ENCODE results near the gene DHRS13.

The DHRS13 gene

DNA sequence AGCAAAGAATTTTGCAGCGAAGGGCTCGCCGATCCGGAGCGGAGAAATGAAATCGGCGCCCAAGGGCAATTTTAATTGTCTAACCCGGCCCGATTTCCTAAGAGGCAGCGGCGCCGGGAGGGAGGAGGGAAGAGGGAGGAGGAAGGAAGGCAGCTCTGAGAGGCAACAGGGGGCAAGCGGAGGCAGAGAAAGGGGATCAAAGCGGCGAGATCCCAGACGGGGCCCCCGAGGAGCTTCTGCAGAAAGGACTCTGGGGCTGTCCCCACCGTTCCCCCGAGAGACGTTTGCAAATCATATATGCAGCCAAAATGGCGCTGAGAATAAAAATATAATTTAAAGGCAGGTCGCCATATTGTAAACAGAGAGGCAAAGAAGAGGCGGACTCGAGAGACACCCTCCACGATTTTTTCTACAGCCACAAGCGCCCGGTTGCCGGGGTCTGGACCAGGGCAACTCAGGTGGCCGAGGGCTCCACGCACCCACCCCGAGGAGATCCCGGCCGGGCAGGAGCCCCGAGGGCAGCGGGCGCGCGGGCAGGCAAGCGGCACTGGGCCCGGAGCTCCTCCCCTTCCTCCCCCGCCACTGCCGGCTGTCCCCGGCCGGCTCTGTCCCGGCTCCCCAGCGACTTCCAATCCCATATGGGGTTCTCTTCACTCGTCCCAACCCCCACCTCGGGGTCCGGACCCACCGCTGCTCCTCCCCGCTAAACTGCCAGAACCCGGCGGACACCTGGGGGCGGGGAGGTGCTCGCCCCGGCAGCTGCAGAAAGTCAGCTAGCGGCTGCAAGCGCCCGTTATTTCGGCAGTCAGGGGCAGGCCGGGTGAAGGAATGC is 46.5 kb upstream of the DHRS13 start:
- DNase-seq (ENCODE audit: low read depth) = peak; percentile 51
- TF ChIP-seq, protein P1, sequence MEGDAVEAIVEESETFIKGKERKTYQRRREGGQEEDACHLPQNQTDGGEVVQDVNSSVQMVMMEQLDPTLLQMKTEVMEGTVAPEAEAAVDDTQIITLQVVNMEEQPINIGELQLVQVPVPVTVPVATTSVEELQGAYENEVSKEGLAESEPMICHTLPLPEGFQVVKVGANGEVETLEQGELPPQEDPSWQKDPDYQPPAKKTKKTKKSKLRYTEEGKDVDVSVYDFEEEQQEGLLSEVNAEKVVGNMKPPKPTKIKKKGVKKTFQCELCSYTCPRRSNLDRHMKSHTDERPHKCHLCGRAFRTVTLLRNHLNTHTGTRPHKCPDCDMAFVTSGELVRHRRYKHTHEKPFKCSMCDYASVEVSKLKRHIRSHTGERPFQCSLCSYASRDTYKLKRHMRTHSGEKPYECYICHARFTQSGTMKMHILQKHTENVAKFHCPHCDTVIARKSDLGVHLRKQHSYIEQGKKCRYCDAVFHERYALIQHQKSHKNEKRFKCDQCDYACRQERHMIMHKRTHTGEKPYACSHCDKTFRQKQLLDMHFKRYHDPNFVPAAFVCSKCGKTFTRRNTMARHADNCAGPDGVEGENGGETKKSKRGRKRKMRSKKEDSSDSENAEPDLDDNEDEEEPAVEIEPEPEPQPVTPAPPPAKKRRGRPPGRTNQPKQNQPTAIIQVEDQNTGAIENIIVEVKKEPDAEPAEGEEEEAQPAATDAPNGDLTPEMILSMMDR (conservative IDR thresholded peaks at IDR 0.05; ENCODE audit: low read depth, low read length) = no peak
- peak overlapping the region; percentile 88 for H3K4me3 ChIP-seq (ENCODE audit: low read depth, low read length)

DNA sequence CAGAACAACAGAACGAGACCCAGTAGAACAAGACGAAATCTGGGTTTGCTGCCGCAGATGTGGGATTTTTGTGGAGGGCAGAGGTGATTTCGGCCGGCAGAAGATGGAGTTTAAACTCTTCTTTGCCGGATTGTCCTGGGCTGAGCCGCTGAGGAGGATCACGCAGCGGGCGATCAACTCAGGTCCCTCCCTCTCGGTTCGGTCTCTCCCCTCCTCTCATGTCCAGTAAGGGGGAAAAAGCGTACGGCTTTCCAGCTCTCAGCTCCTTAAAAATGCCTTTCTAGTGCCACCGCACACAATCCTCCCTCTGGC is 46.0 kb upstream of the DHRS13 start:
- H3K4me3 ChIP-seq (ENCODE audit: low read depth, low read length) = peak overlapping the region; percentile 88
- TF ChIP-seq, protein P1 (conservative IDR thresholded peaks at IDR 0.05; ENCODE audit: low read depth, low read length) = no peak
- peak; percentile 60 for DNase-seq (ENCODE audit: low read depth)

DNA sequence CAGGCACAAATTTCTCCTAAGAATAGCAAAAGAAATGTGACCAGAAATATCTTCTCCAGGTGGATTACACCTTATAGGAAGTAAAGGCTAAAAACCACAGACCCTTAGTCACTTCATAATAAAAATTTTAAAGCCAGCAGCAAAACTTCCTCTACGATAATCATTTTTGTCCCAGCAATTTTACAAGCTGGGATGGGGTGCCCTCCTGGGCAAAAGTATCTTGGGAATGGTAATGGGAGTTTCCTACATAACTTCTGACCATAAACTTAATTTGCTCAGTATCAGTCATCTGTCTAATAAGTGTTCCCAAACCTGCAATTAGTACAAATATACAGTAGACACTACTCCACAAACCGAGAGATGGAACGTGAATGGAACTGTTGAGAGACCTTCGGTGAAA is 45.5 kb upstream of the DHRS13 start:
- TF ChIP-seq, protein P1 (conservative IDR thresholded peaks at IDR 0.05; ENCODE audit: low read depth, low read length) = no peak
- peak overlapping the region; percentile 88 for H3K4me3 ChIP-seq (ENCODE audit: low read depth, low read length)
- DNase-seq (ENCODE audit: low read depth) = no peak

DNA sequence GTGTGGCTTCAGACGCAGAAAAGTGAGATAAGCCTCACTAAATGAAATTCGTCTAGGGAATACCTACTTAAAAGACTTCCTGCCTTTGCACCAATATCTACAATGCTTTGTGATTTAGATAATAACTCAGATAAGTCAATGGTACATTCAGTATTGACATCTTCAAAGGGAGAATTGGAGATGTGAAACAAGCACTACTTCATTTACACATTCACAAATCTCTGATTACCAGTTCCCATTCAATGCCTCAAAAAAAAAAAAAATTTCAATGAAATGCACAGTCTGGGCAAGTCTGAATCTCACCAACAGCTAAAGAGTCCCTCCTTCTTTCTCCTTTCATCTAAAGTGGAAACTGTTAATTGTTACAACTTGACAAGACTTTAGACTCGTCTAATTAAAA is 44.8 kb upstream of the DHRS13 start:
- DNase-seq (ENCODE audit: low read depth) = no peak
- TF ChIP-seq, protein P1 (conservative IDR thresholded peaks at IDR 0.05; ENCODE audit: low read depth, low read length) = no peak
- H3K4me3 ChIP-seq (ENCODE audit: low read depth, low read length) = peak overlapping the region; percentile 2

DNA sequence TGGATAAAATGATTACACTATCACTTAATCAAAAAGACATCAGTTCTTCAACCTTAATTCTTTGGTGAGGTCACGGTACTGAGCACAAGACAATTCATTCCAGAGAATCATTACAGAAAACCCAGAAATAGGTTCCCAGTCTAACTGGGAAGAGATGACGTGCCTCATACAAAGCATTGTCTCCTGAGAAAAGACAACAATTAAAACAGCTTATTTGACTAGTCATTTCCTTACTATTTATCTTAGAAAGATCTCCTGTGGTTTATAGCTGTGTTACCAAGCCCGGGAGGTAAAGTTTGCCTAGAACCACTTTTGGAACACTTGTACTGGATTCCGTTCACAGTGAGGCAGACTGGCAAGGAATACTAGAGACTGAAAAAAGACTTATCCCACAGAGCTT is 43.4 kb upstream of the DHRS13 start:
- TF ChIP-seq, protein P1 (conservative IDR thresholded peaks at IDR 0.05; ENCODE audit: low read depth, low read length) = no peak
- no peak overlapping the region for H3K4me3 ChIP-seq (ENCODE audit: low read depth, low read length)
- DNase-seq (ENCODE audit: low read depth) = peak; percentile 62

DNA sequence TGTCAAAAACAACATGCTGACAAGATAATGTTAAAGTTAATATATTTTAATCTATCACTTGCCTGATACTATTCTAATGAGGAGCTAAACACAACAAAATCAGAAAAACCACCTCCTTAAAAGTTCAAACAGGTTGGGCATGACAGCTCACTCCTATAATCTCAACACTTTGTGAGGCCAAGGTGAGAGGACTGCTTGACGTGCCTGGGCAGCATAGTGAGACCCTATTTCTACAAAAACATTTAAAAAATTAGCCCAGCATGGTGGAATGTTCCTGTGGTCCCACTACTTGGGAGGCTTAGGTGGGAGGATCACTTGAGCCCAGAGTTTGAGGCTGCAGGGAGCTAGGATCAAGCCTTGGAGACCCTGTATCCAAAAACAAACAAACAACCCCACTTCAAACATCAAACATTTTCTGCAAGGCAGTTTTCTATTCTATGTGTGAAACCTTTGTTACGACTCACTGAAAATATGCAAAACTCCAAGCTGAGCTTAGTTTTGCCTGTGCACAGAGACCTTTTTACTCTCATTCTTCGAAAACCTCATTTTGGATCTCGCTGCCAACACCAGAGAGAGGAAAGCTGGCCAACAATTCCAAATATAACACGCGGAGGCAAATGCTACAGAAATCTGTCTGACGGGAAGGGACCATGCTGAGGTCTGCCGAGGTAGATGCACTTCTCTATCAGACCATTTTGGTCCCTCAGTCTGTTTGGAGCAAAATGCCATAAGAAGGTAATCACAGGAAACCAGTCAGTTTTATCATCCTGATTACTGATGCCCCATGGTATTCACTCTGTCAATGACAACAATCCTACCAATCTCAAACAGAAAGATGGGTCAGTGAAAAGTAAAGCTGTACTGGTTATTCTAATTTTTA is 42.2 kb upstream of the DHRS13 start:
- no peak overlapping the region for H3K4me3 ChIP-seq (ENCODE audit: low read depth, low read length)
- TF ChIP-seq, protein P1 (conservative IDR thresholded peaks at IDR 0.05; ENCODE audit: low read depth, low read length) = no peak
- peak; percentile 54 for DNase-seq (ENCODE audit: low read depth)

All from choroid plexus epithelial cell (primary cell).